ENCODE data around the gene THRB. TPM values are rescaled to one million over a fixed set of nuclear protein-coding genes. Genes with fewer than 3 reads are reported as not detected.

The THRB gene
- total RNA-seq, 1 donor from 2014 or later = 32.8 TPM

GRCh38 chr3:24500806-24501205, 6.2 kb upstream of the THRB start:
- TF ChIP-seq, protein P1, sequence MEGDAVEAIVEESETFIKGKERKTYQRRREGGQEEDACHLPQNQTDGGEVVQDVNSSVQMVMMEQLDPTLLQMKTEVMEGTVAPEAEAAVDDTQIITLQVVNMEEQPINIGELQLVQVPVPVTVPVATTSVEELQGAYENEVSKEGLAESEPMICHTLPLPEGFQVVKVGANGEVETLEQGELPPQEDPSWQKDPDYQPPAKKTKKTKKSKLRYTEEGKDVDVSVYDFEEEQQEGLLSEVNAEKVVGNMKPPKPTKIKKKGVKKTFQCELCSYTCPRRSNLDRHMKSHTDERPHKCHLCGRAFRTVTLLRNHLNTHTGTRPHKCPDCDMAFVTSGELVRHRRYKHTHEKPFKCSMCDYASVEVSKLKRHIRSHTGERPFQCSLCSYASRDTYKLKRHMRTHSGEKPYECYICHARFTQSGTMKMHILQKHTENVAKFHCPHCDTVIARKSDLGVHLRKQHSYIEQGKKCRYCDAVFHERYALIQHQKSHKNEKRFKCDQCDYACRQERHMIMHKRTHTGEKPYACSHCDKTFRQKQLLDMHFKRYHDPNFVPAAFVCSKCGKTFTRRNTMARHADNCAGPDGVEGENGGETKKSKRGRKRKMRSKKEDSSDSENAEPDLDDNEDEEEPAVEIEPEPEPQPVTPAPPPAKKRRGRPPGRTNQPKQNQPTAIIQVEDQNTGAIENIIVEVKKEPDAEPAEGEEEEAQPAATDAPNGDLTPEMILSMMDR (IDR thresholded peaks at IDR 0.05; ENCODE audit: borderline replicate concordance) = no peak
- H3K27ac ChIP-seq (replicated peaks) = no peak overlapping the region
- H3K4me1 ChIP-seq = peaks cover 7% of the 10 kb centered on the region
- no peaks in the 10 kb centered on the region for H3K9me3 ChIP-seq (replicated peaks)
- peaks cover under 1% of the 10 kb centered on the region for H3K27me3 ChIP-seq (ENCODE audit: low read depth)
- intact Hi-C loops (cut with micrococcal nuclease) = no loop called here
- H3K36me3 ChIP-seq = no peaks in the 10 kb centered on the region
- no peak for DNase-seq
- no peak overlapping the region for H3K4me3 ChIP-seq

DNA sequence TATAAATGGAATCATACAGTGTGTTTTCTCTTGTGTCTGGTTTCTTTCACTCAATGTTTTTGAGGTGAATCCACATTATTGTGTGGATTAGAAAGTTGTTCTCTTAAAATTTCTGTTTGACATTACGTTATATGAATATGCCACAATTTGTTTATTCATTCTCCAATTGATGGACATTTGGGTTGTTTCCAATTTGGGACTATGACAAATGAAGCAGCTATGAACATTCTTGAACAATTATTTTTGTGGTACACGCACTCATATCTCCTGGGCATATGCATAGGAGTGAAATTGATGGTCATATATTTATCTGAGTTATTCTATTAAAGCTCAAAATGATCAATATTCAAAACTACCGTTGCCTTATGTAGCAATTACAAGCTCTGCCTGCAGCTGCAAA, 5.3 kb upstream of the THRB start:
- no peak overlapping the region for H3K4me3 ChIP-seq
- H3K27ac ChIP-seq (replicated peaks) = no peak overlapping the region
- intact Hi-C loops (cut with micrococcal nuclease) = loop anchor here (10.0 kb wide), 1 partner anchor 235 kb away; no protein-coding TSS in a partner anchor
- H3K9me3 ChIP-seq (replicated peaks) = no peaks in the 10 kb centered on the region
- H3K27me3 ChIP-seq (ENCODE audit: low read depth) = peaks cover 7% of the 10 kb centered on the region
- TF ChIP-seq, protein P1 (IDR thresholded peaks at IDR 0.05; ENCODE audit: borderline replicate concordance) = no peak
- H3K4me1 ChIP-seq = peaks cover 14% of the 10 kb centered on the region
- no peaks in the 10 kb centered on the region for H3K36me3 ChIP-seq
- no peak for DNase-seq

- H3K4me3 ChIP-seq = no peak overlapping the region
- intact Hi-C loops (cut with micrococcal nuclease) = loop anchor here (10.0 kb wide), 1 partner anchor 234 kb away; no protein-coding TSS in a partner anchor
- no peak for DNase-seq
- H3K27ac ChIP-seq (replicated peaks) = no peak overlapping the region
- no peaks in the 10 kb centered on the region for H3K36me3 ChIP-seq
- H3K27me3 ChIP-seq (ENCODE audit: low read depth) = peaks cover 19% of the 10 kb centered on the region
- H3K9me3 ChIP-seq (replicated peaks) = no peaks in the 10 kb centered on the region
- H3K4me1 ChIP-seq = peaks cover 25% of the 10 kb centered on the region
- TF ChIP-seq, protein P1 (IDR thresholded peaks at IDR 0.05; ENCODE audit: borderline replicate concordance) = no peak
Observed at GRCh38 chr3:24498796-24499195, 4.1 kb upstream of the THRB start.

DNA sequence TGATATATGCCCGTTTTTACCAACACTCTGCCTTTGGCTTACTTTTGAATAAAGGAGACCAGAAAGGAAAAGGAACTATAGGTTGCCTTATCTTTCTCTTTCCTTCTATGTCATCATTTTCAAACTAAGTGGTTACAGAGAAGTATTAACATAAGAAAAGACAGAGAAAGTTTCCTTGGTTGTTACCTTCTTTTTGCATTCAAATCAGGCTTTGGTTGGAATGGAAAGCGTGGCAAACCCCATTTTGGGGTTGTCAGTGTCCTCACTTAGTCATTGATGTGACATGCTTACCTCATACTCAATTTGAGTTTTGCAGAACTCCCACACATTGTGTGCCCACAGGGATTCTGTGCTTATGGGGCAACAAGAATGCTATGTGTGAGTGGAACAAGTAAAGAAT, 3.7 kb upstream of the THRB start:
- no peak overlapping the region for H3K27ac ChIP-seq (replicated peaks)
- peaks cover 21% of the 10 kb centered on the region for H3K27me3 ChIP-seq (ENCODE audit: low read depth)
- intact Hi-C loops (cut with micrococcal nuclease) = loop anchor here (10.0 kb wide), 1 partner anchor 234 kb away; no protein-coding TSS in a partner anchor
- no peak overlapping the region for H3K4me3 ChIP-seq
- TF ChIP-seq, protein P1 (IDR thresholded peaks at IDR 0.05; ENCODE audit: borderline replicate concordance) = no peak
- peaks cover 29% of the 10 kb centered on the region for H3K4me1 ChIP-seq
- H3K9me3 ChIP-seq (replicated peaks) = no peaks in the 10 kb centered on the region
- H3K36me3 ChIP-seq = no peaks in the 10 kb centered on the region
- DNase-seq = no peak

GRCh38 chr3:24497942-24498341, 3.3 kb upstream of the THRB start:
- H3K27me3 ChIP-seq (ENCODE audit: low read depth) = peaks cover 21% of the 10 kb centered on the region
- DNase-seq = no peak
- intact Hi-C loops (cut with micrococcal nuclease) = loop anchor here (10.0 kb wide), 1 partner anchor 233 kb away; no protein-coding TSS in a partner anchor

More at GRCh38 chr3:24497942-24498341, 3.3 kb upstream of the THRB start:
- H3K4me1 ChIP-seq = peaks cover 34% of the 10 kb centered on the region
- TF ChIP-seq, protein P1 (IDR thresholded peaks at IDR 0.05; ENCODE audit: borderline replicate concordance) = no peak
- H3K27ac ChIP-seq (replicated peaks) = no peak overlapping the region
- H3K36me3 ChIP-seq = no peaks in the 10 kb centered on the region
- no peaks in the 10 kb centered on the region for H3K9me3 ChIP-seq (replicated peaks)
- no peak overlapping the region for H3K4me3 ChIP-seq
